HG02852 (cell line): Measurements from ENCODE around the gene IL9.
"Not testable (repeated sequence)": the region's sequence is repeated elsewhere in the genome, so short reads cannot be mapped to it uniquely, and the experiment has no call there.

Source experiments
- ATAC-seq: cut with Tn5 transposase; IDR thresholded peaks from one replicate; pipeline ENCODE4 v1.9.1; 2021; ENCODE audit warnings: mild to moderate bottlenecking, moderate library complexity; ENCODE audit not compliant: unreplicated experiment

Gene IL9

DNA sequence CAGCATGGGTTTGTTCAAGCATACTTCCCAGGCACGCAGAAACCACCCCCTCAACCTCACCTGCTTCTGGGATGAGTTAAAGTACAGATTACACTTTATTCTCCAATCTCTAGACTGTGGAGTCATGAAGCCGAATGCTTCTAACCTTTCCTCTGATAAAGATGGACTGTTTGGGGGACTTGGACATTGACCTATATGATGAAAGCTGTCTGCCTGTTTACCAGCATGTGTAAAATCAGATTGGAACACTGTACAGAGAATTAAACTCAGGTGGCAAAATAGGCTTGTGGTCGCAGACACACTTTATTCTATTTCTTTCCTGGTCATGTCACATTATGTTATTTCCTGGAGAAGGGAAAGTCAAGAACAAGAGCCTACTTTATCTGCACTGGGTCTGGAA, 25.7 kb downstream of the IL9 start:
- no peak for ATAC-seq

DNA sequence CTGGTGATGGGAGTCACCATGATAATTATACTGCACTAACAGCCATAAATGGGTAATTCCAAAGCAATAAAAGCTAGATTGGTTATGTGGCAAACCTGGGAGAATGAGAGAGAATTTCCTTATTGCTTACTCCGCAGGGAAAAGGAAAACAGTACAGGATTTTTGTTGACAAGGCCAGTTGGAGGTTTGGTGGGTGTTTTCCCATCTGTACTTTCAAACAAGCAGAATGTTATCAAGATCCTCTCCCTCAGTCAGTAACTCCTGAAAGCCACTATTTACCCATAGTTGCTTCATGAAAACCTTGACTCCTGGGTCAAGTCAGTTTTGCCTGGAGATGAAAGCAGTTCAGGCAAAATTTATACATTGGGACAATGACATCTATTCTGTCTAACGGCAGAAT, 26.4 kb downstream of the IL9 start:
- no peak for ATAC-seq

DNA sequence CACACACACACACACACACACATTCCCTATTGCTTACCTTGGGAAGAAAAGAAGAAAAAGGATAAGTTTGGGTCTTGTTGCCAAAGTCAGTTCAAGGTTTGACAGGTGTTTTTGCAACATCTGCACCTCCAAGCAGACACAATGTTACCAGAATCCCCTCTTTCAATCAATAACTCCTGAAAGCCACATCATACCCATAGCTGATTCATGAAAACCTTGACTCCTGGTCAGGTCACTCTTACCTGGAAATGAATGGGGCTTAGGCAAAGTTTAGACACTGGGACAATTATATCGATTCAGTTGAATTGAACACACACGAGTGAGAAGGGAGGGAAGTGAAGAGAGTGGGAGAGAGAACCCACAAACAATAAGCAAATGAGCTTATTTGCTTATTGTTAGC, 27.0 kb downstream of the IL9 start:
- no peak for ATAC-seq

DNA sequence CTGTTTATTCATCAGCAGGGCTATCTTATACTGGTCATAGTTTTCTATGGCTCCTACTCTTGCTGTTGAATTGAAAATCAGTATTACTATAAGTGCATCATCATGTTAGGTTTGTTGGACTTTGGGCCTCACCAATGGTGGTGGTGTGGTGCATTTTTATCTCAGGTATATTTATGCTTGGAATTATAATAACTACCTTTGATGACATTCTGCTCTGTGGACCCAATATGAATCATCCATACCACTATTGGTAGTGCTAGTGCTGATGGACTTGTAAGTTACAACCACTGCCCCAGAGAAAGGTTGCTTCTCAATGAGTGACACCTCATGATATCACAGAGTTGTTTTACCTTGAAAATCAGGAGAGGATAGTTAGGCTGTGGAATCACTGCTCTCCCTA, 28.0 kb downstream of the IL9 start:
- no peak for ATAC-seq

DNA sequence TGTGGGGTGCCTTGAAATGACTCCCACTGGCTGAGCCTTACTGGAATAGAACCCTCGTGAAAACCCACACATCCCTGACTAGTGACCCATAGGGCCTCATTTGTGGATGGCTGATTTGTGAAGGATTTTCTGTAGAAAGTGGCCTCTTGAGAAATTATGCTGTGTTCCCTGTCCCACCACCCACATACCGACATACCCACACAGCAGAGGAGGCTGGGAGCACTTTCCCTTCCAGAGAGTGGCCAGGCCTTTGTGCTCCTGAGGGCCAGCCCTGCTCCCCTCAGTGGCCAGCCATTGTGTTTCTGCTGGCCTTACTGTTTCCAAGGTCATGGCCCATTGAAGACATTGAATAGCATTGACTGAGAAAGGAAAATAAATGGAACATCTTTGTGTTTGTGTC, 29.6 kb downstream of the IL9 start:
- no peak for ATAC-seq

DNA sequence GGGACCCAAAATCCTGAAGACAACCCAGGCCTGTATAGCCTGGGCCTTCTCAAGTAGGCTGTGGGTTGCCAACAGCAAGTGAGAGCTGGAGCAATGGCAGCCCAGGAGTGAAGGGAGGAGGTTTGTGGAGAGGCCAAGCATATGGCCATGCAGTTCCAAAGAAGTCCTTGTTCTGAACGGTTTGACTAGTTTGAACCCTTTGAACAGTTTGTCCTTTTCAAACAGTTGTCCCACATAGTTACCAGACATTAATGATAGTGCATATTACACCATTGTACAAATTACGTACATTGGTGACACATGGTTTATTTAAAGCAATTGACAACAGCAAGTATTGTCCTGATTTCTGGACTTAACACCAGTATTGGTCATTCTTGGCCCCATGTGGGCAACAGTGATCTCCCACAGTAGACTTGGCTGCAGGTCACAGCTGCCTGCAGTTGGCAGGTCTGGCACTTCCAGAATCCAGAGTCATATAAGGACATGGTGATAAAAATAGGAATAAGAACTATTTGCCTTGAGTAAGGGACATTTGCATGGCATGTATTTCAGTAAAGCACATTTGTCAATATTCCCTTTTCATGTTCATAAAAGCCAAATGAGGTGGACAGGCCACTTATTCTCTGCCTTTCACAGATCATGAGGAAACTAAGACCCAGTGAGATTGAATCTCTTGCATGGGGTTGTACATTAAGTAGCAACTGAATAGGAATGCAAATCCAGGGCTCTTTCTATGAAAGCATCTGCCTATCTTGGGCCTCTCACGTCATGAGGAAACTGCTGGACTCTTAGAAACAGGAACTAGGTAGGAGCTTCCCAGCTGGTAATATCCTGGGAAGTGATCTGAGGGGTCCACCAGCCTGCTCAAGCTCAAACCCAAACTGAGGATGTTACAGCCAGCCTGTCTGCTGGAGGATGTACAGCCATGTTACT, 30.9 kb downstream of the IL9 start:
- ATAC-seq = no peak

DNA sequence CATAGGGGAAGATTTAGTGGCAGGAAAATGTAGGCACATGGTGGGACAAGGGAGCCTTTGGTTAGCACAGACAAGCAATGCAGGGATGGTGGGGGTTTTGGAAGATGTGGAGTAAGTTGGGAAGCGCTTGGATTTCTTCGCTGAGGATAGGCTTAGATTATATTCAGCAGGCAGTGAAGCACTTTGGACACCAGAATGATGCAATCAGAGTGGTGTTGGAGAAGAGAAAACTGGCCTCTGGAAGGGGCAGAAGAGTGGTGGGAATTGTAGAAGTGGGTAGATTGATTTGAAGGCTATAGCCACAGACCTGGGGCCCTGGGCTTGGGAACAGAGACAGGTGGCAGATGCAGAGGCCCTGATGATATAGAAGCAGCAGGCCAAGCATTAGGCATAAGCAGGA, 32.9 kb downstream of the IL9 start:
- ATAC-seq = no peak

DNA sequence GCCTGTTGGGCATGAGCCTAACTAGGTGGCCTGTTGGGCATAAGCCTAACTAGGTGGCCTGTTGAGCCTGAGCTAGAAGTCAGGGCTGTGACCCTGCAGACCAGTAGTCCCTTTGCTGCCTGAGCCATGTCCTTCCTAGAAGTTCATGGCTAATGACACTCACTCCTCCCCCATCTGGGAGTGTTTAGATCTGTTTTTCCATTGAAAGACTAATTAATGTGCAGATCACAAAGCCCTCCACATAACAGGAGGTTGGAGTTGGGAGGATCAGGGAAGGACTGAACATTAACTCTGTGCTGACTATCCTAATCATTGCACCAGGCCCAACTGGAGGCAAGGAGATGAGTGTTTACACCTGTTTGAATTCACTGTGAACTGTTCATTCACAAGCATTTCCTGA, 33.6 kb downstream of the IL9 start:
- ATAC-seq = no peak

DNA sequence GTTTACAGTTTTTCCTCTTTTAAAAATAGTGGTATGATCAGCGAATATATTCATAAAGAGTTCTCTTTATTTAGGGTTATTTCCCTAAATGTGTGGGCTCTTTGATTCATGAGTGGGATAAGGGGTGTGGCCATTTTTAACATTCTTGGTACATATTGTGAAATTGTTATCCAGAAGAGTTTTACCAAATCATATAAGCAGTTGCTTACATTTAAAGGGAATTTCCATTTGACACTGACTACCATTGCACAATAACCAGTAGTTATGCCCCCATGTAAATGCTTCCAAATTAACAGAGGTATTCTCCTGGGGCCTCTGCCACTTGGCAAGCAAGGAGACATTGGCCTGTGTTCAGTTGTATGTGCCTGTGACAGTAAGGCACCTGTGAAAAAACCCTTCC, 34.0 kb downstream of the IL9 start:
- no peak for ATAC-seq

DNA sequence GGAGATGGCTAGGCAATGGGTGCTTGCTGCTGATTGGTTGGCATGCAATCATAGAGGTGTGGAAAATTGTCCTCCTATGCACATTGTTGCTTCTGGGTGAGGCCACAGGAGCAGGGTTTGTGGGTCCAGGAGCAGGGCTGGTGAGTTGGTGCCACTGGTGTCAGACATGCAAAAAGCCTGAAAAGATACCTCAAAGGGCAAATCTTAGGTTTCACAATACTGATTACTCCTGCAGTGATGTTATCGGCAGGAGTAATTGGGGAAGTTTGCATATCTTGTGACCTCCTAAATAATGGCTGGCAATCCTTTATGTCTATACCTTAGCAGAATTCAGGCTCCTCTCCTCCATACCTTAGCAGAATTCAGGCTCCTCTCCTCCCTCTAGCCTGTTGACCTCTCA, 36.0 kb downstream of the IL9 start:
- ATAC-seq = no peak

DNA sequence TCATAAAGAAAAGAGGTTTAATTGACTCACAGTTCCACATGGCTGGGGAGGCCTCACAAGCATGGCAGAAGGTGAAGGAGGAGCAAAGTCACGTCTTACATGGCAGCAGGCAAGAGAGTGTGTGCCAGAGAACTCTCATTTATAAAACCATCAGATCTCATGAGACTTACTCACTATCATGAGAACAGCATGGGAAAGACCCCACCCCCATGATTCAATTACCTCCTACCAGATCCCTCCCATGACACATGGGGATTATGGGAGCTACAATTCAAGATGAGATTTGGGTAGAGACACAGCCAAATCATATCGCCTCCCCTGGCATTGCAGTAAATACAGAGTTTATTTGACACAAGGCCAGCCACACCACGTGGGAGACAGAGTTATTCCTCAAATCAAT, 36.5 kb downstream of the IL9 start:
- not testable (repeated sequence) for ATAC-seq

DNA sequence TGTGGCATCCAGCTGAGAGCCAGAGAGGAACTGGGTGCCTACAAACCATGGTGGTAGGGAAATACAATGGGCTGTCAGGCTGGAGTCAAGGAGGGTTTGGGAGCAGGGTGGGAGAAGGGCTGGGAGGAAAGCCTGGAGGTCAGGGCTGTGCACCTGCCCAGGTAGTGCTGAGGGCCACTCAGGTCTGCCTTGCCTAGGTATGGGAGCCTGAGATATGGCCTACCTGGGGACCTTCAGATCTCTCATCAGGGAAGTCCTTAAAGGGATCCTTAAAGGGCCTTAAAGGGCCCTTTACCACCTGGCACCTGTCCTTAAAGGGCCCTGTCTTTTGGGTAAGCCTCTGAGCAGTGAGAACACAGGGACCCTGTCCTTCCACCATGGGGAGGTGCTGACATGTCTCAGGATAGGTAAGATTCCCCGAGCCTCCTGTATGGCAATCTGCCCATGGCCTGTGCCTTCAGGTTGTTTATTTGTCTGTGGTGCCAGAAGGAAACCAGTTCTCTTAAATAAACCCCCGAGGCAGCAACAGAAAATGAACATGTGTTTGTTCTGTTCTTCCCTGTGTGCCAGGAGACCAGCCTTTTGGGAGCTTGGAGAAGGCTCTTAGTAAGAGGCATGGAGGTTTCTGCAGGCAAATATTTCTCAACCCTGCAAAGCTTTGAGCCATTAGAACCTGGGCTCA, 37.9 kb downstream of the IL9 start:
- ATAC-seq = no peak

DNA sequence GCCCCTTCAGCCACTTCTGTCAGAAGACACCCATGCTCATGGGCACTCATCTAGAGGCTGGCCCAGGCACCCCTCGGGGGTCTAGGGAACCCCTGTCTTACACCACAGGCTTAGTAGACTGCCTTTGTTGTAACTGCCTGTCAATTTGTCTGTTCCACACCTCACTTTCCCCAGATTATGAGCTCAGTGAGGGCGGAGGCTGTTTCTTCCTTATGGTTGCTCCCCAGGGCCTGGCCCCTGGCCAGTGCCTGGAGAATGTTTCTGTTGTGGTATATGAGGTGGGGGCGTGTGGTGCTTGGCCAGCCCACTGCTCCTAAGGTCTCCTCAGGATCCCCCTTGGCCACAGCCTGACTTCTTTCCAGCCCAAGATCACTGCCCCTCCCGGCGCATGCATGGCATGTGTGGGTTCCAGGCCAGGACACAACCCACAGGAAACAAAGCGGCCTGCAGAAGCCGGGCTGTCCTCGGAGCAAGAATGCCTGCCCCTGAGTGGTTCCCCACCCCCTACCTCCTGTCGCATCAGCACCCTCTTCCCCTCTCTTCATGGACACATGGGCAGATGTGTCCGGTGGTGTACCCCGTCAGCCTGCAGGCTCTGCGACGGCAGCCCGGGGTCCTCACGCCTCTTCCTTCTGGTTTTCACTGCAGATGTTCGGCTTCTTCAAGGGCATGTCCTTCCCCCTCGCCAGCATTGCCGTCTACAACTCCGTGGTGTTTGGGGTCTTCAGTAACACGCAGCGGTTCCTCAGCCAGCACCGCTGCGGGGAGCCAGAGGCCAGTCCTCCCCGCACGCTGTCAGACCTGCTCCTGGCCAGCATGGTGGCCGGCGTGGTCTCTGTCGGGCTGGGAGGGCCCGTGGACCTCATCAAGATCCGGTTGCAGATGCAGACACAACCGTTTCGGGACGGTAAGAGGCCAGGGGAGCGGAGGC, 43.5 kb downstream of the IL9 start:
- ATAC-seq = no peak

DNA sequence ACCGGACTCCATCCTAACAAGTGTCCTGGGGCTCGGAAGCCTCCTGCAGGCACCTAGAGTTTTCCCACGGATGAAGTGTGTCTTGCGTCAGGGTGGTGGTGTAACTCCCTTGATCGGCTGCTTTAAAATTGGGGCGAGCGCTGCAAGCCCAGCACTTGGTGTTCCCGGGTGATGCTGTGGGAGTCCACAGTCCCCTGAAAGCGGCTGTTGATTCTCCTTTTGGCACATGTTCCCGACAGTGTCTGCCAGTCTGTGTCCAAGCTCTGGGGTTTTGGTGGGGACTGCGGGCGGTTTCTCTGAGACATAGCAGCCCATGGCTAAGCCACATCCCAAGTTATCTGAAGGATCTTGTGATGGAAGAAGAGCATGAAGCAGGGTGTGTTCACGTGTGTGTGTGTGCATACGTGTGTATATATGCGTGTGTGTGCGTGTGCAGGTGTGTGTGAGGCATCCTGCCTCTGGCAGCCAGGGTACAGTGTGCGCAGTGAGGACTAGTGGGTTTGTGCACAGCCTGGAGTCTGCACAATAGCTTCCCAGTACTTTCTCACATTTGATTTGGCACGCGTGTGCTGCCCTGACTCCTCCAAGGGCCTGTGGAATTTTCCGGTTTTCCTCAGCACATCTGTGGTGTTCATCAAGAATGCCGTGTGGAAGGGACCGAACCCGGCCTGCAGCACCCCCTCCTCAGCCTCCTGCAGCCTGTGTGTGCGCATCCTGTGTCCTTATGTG, 44.3 kb downstream of the IL9 start:
- ATAC-seq = no peak

DNA sequence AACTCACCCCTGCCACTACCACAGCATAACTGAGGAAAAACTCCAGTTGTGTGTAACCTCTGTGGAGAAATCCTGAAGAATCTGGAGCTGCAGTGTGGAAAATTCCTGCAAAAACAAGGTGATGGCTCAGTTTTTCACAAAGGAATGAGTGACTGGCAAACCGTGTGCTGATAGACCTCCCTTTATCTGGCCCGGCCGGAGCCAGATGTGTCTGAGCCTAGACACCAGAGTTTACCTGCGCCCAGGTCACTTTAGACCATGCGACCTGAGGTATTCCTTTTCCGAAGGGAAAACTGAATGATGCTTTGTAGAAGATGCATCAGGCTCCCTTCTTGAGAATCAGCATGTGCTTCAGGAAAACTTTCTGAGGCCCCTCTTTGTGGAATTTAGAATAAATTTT, 45.0 kb downstream of the IL9 start:
- ATAC-seq = no peak

DNA sequence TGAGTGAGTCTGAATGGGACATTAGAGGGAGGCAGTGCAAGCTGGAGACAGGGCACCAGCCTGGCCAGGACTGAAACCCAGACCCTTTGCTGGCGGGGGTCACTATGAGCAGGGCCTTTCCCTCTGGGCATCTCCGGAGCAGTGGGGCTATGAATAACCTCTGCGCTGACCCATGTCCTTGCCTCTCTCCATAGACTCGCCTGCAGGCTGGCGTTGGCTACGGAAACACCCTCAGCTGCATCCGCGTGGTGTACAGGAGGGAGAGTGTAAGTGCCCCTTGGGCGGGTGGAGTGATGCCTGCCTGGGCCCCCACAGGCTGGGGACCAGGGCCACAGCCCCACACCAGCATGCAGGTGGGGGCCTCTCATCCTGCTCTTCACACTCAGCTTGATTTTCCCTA, 45.4 kb downstream of the IL9 start:
- ATAC-seq = no peak

DNA sequence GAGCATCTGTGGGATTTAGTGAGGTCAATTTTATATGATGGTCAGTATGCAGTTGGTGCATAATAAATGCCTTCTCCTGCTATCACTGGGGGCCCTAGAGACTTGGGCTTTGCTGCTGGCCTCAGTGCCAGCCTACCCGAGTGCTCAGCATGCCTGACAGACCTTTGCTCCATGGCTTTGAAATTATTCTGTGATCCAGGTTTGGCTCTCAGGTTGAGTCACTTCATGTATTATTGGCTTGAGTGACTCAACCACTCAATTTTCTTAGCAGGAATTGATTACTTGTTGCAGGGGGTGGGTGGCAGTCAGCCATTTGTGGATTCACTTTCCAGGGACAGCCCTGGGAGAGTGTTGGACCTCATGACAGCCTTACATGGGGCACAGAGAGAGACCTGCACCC, 47.7 kb downstream of the IL9 start:
- no peak for ATAC-seq

DNA sequence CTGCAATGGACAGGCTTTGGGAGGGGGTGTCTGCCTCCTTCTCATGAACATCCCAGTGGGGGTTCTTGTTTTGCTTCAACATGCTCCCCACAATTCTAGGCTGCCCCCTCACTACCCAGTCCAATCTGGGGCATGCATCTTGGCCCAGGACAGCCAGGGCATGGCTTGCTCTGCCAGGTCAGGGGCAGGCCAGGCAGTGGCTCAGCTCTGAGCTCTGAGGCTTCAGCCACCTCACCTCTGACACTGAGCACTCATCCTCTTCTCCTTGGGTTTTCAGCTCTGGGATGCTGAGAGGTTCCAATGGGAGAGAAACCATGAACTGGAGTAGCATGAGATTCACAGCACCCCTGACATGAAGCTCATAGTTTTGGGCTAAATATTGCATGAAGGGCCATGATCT, 49.3 kb downstream of the IL9 start:
- no peak for ATAC-seq

DNA sequence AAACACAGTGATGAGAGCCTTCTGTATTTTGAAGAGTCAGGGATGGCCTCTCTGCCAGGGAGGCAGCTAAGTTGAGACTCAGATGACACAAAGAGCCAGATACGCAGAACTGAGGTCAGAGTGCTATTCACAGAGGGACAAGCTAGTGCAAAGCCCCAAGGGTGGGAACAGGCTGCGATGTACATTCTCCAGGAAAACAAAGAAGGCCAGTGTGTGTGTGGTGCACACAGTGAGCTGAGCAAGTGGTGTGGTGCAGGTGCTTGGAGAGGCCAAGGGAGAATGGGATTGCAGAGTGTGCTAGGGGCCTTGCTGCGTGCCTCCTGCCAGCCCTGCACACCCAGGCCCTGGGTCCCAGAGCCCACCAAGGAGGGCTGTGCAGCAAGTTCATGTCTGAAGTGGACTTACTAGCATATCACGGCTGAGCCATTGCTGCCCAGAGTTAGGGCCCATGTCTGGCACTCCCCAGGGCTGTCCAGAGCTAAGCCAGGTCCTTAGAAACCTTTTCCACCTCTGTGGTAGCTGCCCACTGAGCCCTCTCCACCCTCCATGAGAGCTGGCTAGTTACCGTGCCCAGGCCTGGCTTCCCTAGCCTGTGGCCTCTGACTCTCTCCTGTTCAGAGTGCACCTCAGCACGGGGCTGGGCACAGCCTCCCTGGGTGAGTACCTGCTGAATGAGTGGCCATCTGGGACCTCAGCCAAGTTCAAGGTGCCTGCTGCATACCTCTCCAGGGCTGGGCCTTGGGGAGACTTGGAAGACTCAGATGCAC, 51.9 kb downstream of the IL9 start:
- no peak for ATAC-seq

DNA sequence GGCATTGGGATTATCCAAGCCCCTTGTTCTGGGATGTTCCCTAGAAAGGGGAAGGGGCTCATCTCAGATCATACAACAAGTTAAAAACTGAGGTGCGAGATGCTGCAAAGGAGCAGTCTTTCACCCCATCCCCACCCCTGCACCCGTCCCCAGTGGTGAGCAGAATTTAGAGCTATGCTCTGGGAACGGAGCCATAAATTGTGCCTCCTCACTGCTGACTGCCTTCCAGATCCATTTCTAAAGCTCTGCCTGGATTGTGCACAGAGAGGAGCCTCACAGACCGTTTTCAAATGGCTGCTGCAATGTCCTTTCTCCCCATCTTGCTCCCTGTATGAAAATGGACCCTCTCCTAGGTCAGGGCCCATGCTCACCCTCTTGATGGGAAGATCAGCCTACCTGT, 52.9 kb downstream of the IL9 start:
- ATAC-seq = no peak
